ENCODE measurements around the gene PTPRG.

DNA sequence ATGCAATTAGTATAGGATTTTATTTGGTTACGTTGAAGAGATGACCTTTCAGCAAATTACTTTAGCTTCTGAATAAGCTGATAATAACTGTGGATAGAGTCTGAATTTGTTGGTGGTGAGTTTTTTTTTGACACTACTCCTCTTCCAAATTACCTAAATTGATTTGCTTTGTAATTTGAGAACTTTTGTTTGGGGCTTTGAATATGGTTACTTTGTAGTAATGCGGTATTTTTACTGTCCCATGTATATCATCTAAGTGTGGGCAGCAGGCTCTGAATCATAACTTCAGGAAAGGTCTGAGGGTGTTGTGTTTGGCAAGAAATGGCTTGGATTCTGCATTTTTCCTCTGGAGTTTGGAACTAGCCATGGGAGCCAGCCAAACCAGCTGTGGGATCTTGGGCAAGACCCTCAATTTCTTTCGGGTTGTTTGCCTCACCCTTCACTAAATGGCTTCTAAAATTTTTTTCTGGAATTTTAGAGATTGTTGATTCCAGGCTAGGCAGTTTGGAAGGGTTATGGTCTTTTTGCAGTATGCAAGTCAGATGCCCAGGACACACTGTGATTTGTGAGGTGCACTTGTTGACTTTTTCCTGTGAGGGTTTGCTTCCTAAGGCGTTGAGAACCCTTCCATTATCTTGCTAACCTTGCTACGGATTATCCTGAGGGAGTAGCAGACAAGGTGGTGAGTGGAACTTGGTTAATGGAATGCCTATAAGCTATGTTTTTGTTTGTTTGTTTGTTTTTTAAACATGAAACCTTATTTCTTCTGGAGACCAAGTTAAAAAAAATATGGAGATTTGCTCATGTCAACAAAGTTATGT is 10.4 kb downstream of the PTPRG start:
- no peak for TF ChIP-seq POLR2A (IDR thresholded peaks at IDR 0.05)
- TF ChIP-seq, protein P1, sequence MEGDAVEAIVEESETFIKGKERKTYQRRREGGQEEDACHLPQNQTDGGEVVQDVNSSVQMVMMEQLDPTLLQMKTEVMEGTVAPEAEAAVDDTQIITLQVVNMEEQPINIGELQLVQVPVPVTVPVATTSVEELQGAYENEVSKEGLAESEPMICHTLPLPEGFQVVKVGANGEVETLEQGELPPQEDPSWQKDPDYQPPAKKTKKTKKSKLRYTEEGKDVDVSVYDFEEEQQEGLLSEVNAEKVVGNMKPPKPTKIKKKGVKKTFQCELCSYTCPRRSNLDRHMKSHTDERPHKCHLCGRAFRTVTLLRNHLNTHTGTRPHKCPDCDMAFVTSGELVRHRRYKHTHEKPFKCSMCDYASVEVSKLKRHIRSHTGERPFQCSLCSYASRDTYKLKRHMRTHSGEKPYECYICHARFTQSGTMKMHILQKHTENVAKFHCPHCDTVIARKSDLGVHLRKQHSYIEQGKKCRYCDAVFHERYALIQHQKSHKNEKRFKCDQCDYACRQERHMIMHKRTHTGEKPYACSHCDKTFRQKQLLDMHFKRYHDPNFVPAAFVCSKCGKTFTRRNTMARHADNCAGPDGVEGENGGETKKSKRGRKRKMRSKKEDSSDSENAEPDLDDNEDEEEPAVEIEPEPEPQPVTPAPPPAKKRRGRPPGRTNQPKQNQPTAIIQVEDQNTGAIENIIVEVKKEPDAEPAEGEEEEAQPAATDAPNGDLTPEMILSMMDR (IDR thresholded peaks at IDR 0.05): no peak

Measured in adrenal gland (tissue), 5 donors.